ENCODE results near the gene KCNAB1. TPM values are rescaled to one million over a fixed set of nuclear protein-coding genes. Genes with fewer than 3 reads are reported as not detected.

The KCNAB1 gene
- total RNA-seq, 1 donor from 2014 or later: not detected

- H3K9me3 Mint-ChIP-seq: no peaks in the 10 kb centered on the region
- intact Hi-C loops (cut with micrococcal nuclease): no loop called here
- no peaks in the 10 kb centered on the region for H3K4me1 Mint-ChIP-seq
- ATAC-seq (ENCODE audit: low read depth) (no peak), DNase-seq (no peak)
- ChIA-PET POLR2A (no interaction called here), CTCF (no interaction called here)
- peaks cover 3% of the 10 kb centered on the region for H3K27me3 Mint-ChIP-seq
- no peak overlapping the region for H3K27ac Mint-ChIP-seq
- H3K36me3 Mint-ChIP-seq (ENCODE audit: low read depth): no peaks in the 10 kb centered on the region
- H3K4me3 Mint-ChIP-seq: no peak overlapping the region
- no peak for TF ChIP-seq CTCF (IDR thresholded peaks at IDR 0.05)
These were observed 126.8 kb downstream of the KCNAB1 start for GRCh38 chr3:156246961-156247725.

- Mint-ChIP-seq H3K9me3 (no peaks in the 10 kb centered on the region), H3K4me3 (no peak overlapping the region), H3K36me3 (ENCODE audit: low read depth) (no peaks in the 10 kb centered on the region), H3K4me1 (no peaks in the 10 kb centered on the region), H3K27me3 (peaks cover 3% of the 10 kb centered on the region), H3K27ac (no peak overlapping the region)
- ChIA-PET CTCF (no interaction called here), POLR2A (no interaction called here)
- intact Hi-C loops (cut with micrococcal nuclease): no loop called here
- ATAC-seq (ENCODE audit: low read depth) (no peak), DNase-seq (no peak)
- no peak for TF ChIP-seq CTCF (IDR thresholded peaks at IDR 0.05)
These were observed 130.2 kb downstream of the KCNAB1 start for GRCh38 chr3:156250550-156250949.

- CTCF ChIA-PET: no interaction called here
- H3K9me3 Mint-ChIP-seq: no peaks in the 10 kb centered on the region
- no peak overlapping the region for H3K27ac Mint-ChIP-seq
- H3K36me3 Mint-ChIP-seq (ENCODE audit: low read depth): no peaks in the 10 kb centered on the region
- peaks cover 4% of the 10 kb centered on the region for H3K27me3 Mint-ChIP-seq
- no peak overlapping the region for H3K4me3 Mint-ChIP-seq
- no peak for DNase-seq
- POLR2A ChIA-PET: no interaction called here
- intact Hi-C loops (cut with micrococcal nuclease): no loop called here
- TF ChIP-seq CTCF (IDR thresholded peaks at IDR 0.05): no peak
- ATAC-seq (ENCODE audit: low read depth): no peak
- no peaks in the 10 kb centered on the region for H3K4me1 Mint-ChIP-seq
These were observed 131.0 kb downstream of the KCNAB1 start for GRCh38 chr3:156251424-156251823.

- H3K27ac Mint-ChIP-seq: no peak overlapping the region
- H3K27me3 Mint-ChIP-seq: peaks cover 7% of the 10 kb centered on the region
- intact Hi-C loops (cut with micrococcal nuclease): no loop called here
- POLR2A ChIA-PET: no interaction called here
- DNase-seq (no peak), ATAC-seq (ENCODE audit: low read depth) (no peak)
- no peak for TF ChIP-seq CTCF (IDR thresholded peaks at IDR 0.05)
- CTCF ChIA-PET: no interaction called here
- no peak overlapping the region for H3K4me3 Mint-ChIP-seq
- no peaks in the 10 kb centered on the region for H3K4me1 Mint-ChIP-seq
- no peaks in the 10 kb centered on the region for H3K36me3 Mint-ChIP-seq (ENCODE audit: low read depth)
- no peaks in the 10 kb centered on the region for H3K9me3 Mint-ChIP-seq
These were observed 132.3 kb downstream of the KCNAB1 start for GRCh38 chr3:156252656-156253055.

- ChIA-PET CTCF (no interaction called here), POLR2A (no interaction called here)
- Mint-ChIP-seq H3K4me3 (no peak overlapping the region), H3K36me3 (ENCODE audit: low read depth) (no peaks in the 10 kb centered on the region), H3K27me3 (peaks cover 7% of the 10 kb centered on the region), H3K9me3 (no peaks in the 10 kb centered on the region), H3K27ac (no peak overlapping the region), H3K4me1 (no peaks in the 10 kb centered on the region)
- DNase-seq (no peak), ATAC-seq (ENCODE audit: low read depth) (no peak)
- intact Hi-C loops (cut with micrococcal nuclease): no loop called here
- TF ChIP-seq CTCF (IDR thresholded peaks at IDR 0.05): no peak
These were observed 132.8 kb downstream of the KCNAB1 start for GRCh38 chr3:156253150-156253549.

Data from activated B cell treated with CpG ODN at 0.5 μM for 24 hours (primary cell).